Measurements from ENCODE around the gene TSHZ2.

The TSHZ2 gene

GRCh38 chr20:53221731-53222130 is 249.6 kb downstream of the TSHZ2 start:
- TF ChIP-seq CTCF (IDR thresholded peaks at IDR 0.05): no peak
- no peak for DNase-seq (ENCODE audit: low spot score)
- H3K4me3 ChIP-seq: no peak overlapping the region
- no peak overlapping the region for H3K27ac ChIP-seq

GRCh38 chr20:53222416-53222815 is 250.3 kb downstream of the TSHZ2 start:
- no peak for DNase-seq (ENCODE audit: low spot score)
- TF ChIP-seq CTCF (IDR thresholded peaks at IDR 0.05): no peak
- H3K4me3 ChIP-seq: no peak overlapping the region
- H3K27ac ChIP-seq: no peak overlapping the region

GRCh38 chr20:53222932-53223331 is 250.8 kb downstream of the TSHZ2 start:
- Histone ChIP-seq H3K4me3 (no peak overlapping the region), H3K27ac (no peak overlapping the region)
- no peak for DNase-seq (ENCODE audit: low spot score)
- no peak for TF ChIP-seq CTCF (IDR thresholded peaks at IDR 0.05)

GRCh38 chr20:53223626-53224172 is 251.5 kb downstream of the TSHZ2 start:
- Histone ChIP-seq H3K4me3 (no peak overlapping the region), H3K27ac (no peak overlapping the region)
- TF ChIP-seq CTCF (IDR thresholded peaks at IDR 0.05): no peak
- DNase-seq (ENCODE audit: low spot score): no peak

- Histone ChIP-seq H3K4me3 (no peak overlapping the region), H3K27ac (no peak overlapping the region)
- no peak for TF ChIP-seq CTCF (IDR thresholded peaks at IDR 0.05)
- DNase-seq (ENCODE audit: low spot score): no peak
Measured at GRCh38 chr20:53224851-53225250, 252.7 kb downstream of the TSHZ2 start.

- no peak for TF ChIP-seq CTCF (IDR thresholded peaks at IDR 0.05)
- DNase-seq (ENCODE audit: low spot score): no peak
- no peak overlapping the region for H3K4me3 ChIP-seq
- no peak overlapping the region for H3K27ac ChIP-seq
Measured at GRCh38 chr20:53226826-53227225, 254.7 kb downstream of the TSHZ2 start.

GRCh38 chr20:53227523-53227922 is 255.4 kb downstream of the TSHZ2 start:
- DNase-seq (ENCODE audit: low spot score): no peak
- Histone ChIP-seq H3K27ac (no peak overlapping the region), H3K4me3 (no peak overlapping the region)
- no peak for TF ChIP-seq CTCF (IDR thresholded peaks at IDR 0.05)

All from coronary artery (tissue), 2 donors.